H9 (cell line): ENCODE data around the gene CUEDC1. TPM values are rescaled to one million over a fixed set of nuclear protein-coding genes. Genes with fewer than 3 reads are reported as not detected.
A peak's percentile ranks its signal among the peaks of the same experiment; 100 is the strongest.

ENCODE experiments used
- DNase-seq: peaks from one replicate; pipeline ENCODE4 v3.0.0-alpha.2; 2017
- H2AFZ ChIP-seq: one replicate; pipeline ENCODE4 v1.6.1; 2013; ENCODE audit warnings: mild to moderate bottlenecking, low read length, control low read depth, moderate library complexity
- H2AK5ac ChIP-seq: 2 replicates; pipeline ENCODE4 v1.6.1; 2013; ENCODE audit warnings: low read length, control low read depth, mixed read lengths; ENCODE audit not compliant: insufficient read length
- H2BK120ac ChIP-seq: one replicate; pipeline ENCODE4 v1.6.1; 2013; ENCODE audit warnings: low read depth, mild to moderate bottlenecking, low read length, control low read depth, inconsistent platforms; ENCODE audit not compliant: poor library complexity, severe bottlenecking
- H2BK12ac ChIP-seq: 2 replicates; pipeline ENCODE4 v1.6.1; 2013; ENCODE audit warnings: low read length, control low read depth, mixed read lengths, low read depth; ENCODE audit not compliant: insufficient read length
- H2BK15ac ChIP-seq: 2 replicates; pipeline ENCODE4 v1.6.1; 2013; ENCODE audit warnings: low read depth, low read length, control low read depth
- H2BK20ac ChIP-seq: one replicate; pipeline ENCODE4 v1.6.1; 2013; ENCODE audit warnings: low read depth, mild to moderate bottlenecking, low read length, control low read depth, inconsistent platforms; ENCODE audit not compliant: poor library complexity, severe bottlenecking
- H2BK5ac ChIP-seq: 2 replicates; pipeline ENCODE4 v1.6.1; 2013; ENCODE audit warnings: low read length, control low read depth, mixed read lengths; ENCODE audit not compliant: insufficient read length
- H3K14ac ChIP-seq: 2 replicates; pipeline ENCODE4 v1.6.1; 2013; ENCODE audit warnings: low read length, control low read depth; ENCODE audit not compliant: insufficient read depth
- H3K18ac ChIP-seq: 2 replicates; pipeline ENCODE4 v1.6.1; 2013; ENCODE audit warnings: low read depth, mild to moderate bottlenecking, mixed read lengths, low read length, control low read depth; ENCODE audit not compliant: insufficient read length
- H3K23ac ChIP-seq: 2 replicates; pipeline ENCODE4 v1.6.1; 2013; ENCODE audit warnings: low read length, control low read depth, mixed read lengths, low read depth; ENCODE audit not compliant: insufficient read length
- H3K23me2 ChIP-seq: 2 replicates; pipeline ENCODE4 v1.6.1; 2013; ENCODE audit warnings: low read depth, mild to moderate bottlenecking, mixed read lengths, low read length, control low read depth; ENCODE audit not compliant: insufficient read length, poor library complexity, severe bottlenecking
- H3K27ac ChIP-seq: 2 replicates; pipeline ENCODE4 v1.5.1; 2013; ENCODE audit warnings: low read length, control low read depth, mixed read lengths, low read depth; ENCODE audit not compliant: insufficient read length
- H3K27me3 ChIP-seq: 2 replicates; pipeline ENCODE4 v1.6.1; 2013; ENCODE audit warnings: low read length, control low read depth, inconsistent platforms; ENCODE audit not compliant: insufficient read depth
- H3K4ac ChIP-seq: 2 replicates; pipeline ENCODE4 v1.6.1; 2013; ENCODE audit warnings: low read depth, mild to moderate bottlenecking, control low read depth, inconsistent platforms, low read length, moderate library complexity
- H3K4me1 ChIP-seq: 2 replicates; pipeline ENCODE4 v1.6.1; 2013; ENCODE audit warnings: low read length, control low read depth, inconsistent platforms; ENCODE audit not compliant: insufficient read depth
- H3K4me2 ChIP-seq: 2 replicates; pipeline ENCODE4 v1.6.1; 2013; ENCODE audit warnings: low read length, control low read depth, mixed read lengths; ENCODE audit not compliant: insufficient read length, insufficient read depth
- H3K56ac ChIP-seq: 2 replicates; pipeline ENCODE4 v1.6.1; 2013; ENCODE audit warnings: low read depth, mild to moderate bottlenecking, mixed read lengths, low read length, control low read depth; ENCODE audit not compliant: insufficient read length
- H3K79me1 ChIP-seq: 2 replicates; pipeline ENCODE4 v1.6.1; 2013; ENCODE audit warnings: low read depth, mild to moderate bottlenecking, moderate library complexity, low read length, control low read depth, inconsistent platforms; ENCODE audit not compliant: insufficient read depth, poor library complexity, severe bottlenecking
- H3K79me2 ChIP-seq: 2 replicates; pipeline ENCODE4 v1.6.1; 2013; ENCODE audit warnings: low read length, control low read depth, inconsistent platforms; ENCODE audit not compliant: insufficient read depth
- H3K9ac ChIP-seq: 2 replicates; pipeline ENCODE4 v1.6.1; 2013; ENCODE audit warnings: low read length, control low read depth, mixed read lengths; ENCODE audit not compliant: insufficient read length; ENCODE audit errors: extremely low read depth
- H3K9me3 ChIP-seq: one replicate; pipeline ENCODE4 v1.6.1; 2013; ENCODE audit warnings: low read depth, low read length, inconsistent platforms; ENCODE audit not compliant: control insufficient read depth
- H3T11ph ChIP-seq: one replicate; pipeline ENCODE4 v1.6.1; 2013; ENCODE audit warnings: mild to moderate bottlenecking, low read length, control low read depth, inconsistent platforms
- H4K20me1 ChIP-seq: one replicate; pipeline ENCODE4 v1.6.1; 2013; ENCODE audit not compliant: control insufficient read depth, insufficient read length, insufficient read depth
- H4K5ac ChIP-seq: 2 replicates; pipeline ENCODE4 v1.6.1; 2013; ENCODE audit warnings: low read depth, mild to moderate bottlenecking, mixed read lengths, low read length, control low read depth; ENCODE audit not compliant: insufficient read length
- H4K8ac ChIP-seq: replicated peaks from 2 replicates; pipeline ENCODE4 v1.6.1; 2013; ENCODE audit warnings: low read length, control low read depth, mixed read lengths, low read depth; ENCODE audit not compliant: insufficient read length
- H4K91ac ChIP-seq: 2 replicates; pipeline ENCODE4 v1.6.1; 2013; ENCODE audit warnings: low read depth, mild to moderate bottlenecking, moderate library complexity, mixed read lengths, low read length, control low read depth; ENCODE audit not compliant: insufficient read length
- H3K27ac Mint-ChIP-seq, 3 experiments: 2 replicates in 2 of 3; 3 replicates in 1 of 3; pipeline ENCODE4 v1.8.0; 2020 to 2021; ENCODE audit warnings: mixed read lengths in 3 of 3, mild to moderate bottlenecking in 1 of 3, moderate library complexity in 1 of 3
- H3K27me3 Mint-ChIP-seq: 2 replicates; pipeline ENCODE4 v1.8.0; 2021; ENCODE audit warnings: low read depth, mild to moderate bottlenecking, moderate library complexity, mixed read lengths
- H3K36me3 Mint-ChIP-seq, 3 experiments: 2 replicates in 2 of 3; 3 replicates in 1 of 3; pipeline ENCODE4 v1.8.0; 2020 to 2021; ENCODE audit warnings: low read depth in 3 of 3, mixed read lengths in 3 of 3; ENCODE audit not compliant: insufficient read depth in 1 of 3
- H3K4me1 Mint-ChIP-seq, 2 experiments: 2 replicates each; pipeline ENCODE4 v1.8.0; 2020; ENCODE audit warnings: mixed read lengths in 2 of 2
- H3K4me3 Mint-ChIP-seq, 2 experiments: 2 replicates in 1 of 2; 3 replicates in 1 of 2; pipeline ENCODE4 v1.8.0; 2020 to 2021; ENCODE audit warnings: mild to moderate bottlenecking in 2 of 2, mixed read lengths in 2 of 2, moderate library complexity in 1 of 2
- H3K9me3 Mint-ChIP-seq, 2 experiments: 2 replicates in 1 of 2; 3 replicates in 1 of 2; pipeline ENCODE4 v1.8.0; 2020; ENCODE audit warnings: mild to moderate bottlenecking in 2 of 2, mixed read lengths in 2 of 2, moderate library complexity in 1 of 2
- WGBS: extraction: QIAGEN DNeasy Blood & Tissue Kit; methylation state at CpG from one replicate; pipeline ENCODE4 v1.1.7; 2013; ENCODE audit warnings: missing lambda C conversion rate, low lambda C conversion rate, mixed read lengths; ENCODE audit not compliant: insufficient read length; ENCODE audit errors: extremely low coverage; 5-methylcytosine and 5-hydroxymethylcytosine counted together
- total RNA-seq: library from RNA; stranded (reverse); gene quantifications from 2 replicates; pipeline ENCODE4 v1.2.1, GENCODE V29; 2021
- TF ChIP-seq, protein P1 (sequence below): fragments of 200-600 bp; sonication (generic); conservative IDR thresholded peaks from 3 replicates; pipeline ENCODE4 v1.8.0; 2021; ENCODE audit warnings: antibody characterized with exemption, mild to moderate bottlenecking

Gene CUEDC1
- total RNA-seq, 1 experiment from 2014 or later: 7.3 TPM

GRCh38 chr17:57834146-57834741, 121.0 kb downstream of the CUEDC1 start:
- H3K4me2 ChIP-seq: no peak overlapping the region
- no peak overlapping the region for H4K91ac ChIP-seq
- peaks cover 13% of the 10 kb centered on the region for H3K27me3 Mint-ChIP-seq
- H3T11ph ChIP-seq: no peak overlapping the region
- H3K79me2 ChIP-seq: no peaks in the 10 kb centered on the region
- no peak overlapping the region for H3K27ac ChIP-seq
- no peak overlapping the region for H3K56ac ChIP-seq
- WGBS: no CpG with 5 or more reads among the region's 13 CpGs
- no peak overlapping the region for H2BK5ac ChIP-seq
- no peak overlapping the region for H2BK20ac ChIP-seq
- no peaks in the 10 kb centered on the region for H4K20me1 ChIP-seq
- no peaks in the 10 kb centered on the region for H3K9me3 Mint-ChIP-seq
- H3K9me3 ChIP-seq: no peaks in the 10 kb centered on the region
- H3K18ac ChIP-seq: no peak overlapping the region
- H3K27me3 ChIP-seq: no peaks in the 10 kb centered on the region
- peak; percentile 83 for DNase-seq
- H3K36me3 Mint-ChIP-seq: peaks cover 6 to 15% (median 7%) of the 10 kb centered on the region in 3 experiments; a peak in 6 of 7 replicates
- H2BK120ac ChIP-seq: no peak overlapping the region
- TF ChIP-seq, protein P1, sequence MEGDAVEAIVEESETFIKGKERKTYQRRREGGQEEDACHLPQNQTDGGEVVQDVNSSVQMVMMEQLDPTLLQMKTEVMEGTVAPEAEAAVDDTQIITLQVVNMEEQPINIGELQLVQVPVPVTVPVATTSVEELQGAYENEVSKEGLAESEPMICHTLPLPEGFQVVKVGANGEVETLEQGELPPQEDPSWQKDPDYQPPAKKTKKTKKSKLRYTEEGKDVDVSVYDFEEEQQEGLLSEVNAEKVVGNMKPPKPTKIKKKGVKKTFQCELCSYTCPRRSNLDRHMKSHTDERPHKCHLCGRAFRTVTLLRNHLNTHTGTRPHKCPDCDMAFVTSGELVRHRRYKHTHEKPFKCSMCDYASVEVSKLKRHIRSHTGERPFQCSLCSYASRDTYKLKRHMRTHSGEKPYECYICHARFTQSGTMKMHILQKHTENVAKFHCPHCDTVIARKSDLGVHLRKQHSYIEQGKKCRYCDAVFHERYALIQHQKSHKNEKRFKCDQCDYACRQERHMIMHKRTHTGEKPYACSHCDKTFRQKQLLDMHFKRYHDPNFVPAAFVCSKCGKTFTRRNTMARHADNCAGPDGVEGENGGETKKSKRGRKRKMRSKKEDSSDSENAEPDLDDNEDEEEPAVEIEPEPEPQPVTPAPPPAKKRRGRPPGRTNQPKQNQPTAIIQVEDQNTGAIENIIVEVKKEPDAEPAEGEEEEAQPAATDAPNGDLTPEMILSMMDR: peak; percentile 36; the same call in 1 of the 3 replicates
- no peak overlapping the region for H3K23ac ChIP-seq
- peaks cover 3% of the 10 kb centered on the region; the same call in 1 of the 2 replicates for H3K4me1 ChIP-seq
- no peak overlapping the region for H3K4ac ChIP-seq
- H3K4me1 Mint-ChIP-seq: peaks cover 14% of the 10 kb centered on the region in 2 experiments
- H3K9ac ChIP-seq: no peak overlapping the region
- no peak overlapping the region for H3K14ac ChIP-seq
- no peak overlapping the region for H2AFZ ChIP-seq
- H3K79me1 ChIP-seq: no peaks in the 10 kb centered on the region
- no peak overlapping the region for H2AK5ac ChIP-seq
- H4K5ac ChIP-seq: no peak overlapping the region
- H4K8ac ChIP-seq: no peak overlapping the region
- H3K27ac Mint-ChIP-seq: no peak overlapping the region
- no peak overlapping the region for H2BK12ac ChIP-seq
- H3K23me2 ChIP-seq: peaks cover 7% of the 10 kb centered on the region
- H3K4me3 Mint-ChIP-seq: peak overlapping the region in 1 of 2 experiments; percentile 34; a peak in 1 of 5 replicates
- H2BK15ac ChIP-seq: no peak overlapping the region
